NCI-H526 (cell line): Measurements from ENCODE around the gene VWA8.
"Not testable (repeated sequence)": the region's sequence is repeated elsewhere in the genome, so short reads cannot be mapped to it uniquely, and the experiment has no call there.

Experiments
- DNase-seq, 2 experiments: peaks; one replicate each; lab custom pipeline; 2025; lab: John Stamatoyannopoulos, UW

Gene VWA8

DNA sequence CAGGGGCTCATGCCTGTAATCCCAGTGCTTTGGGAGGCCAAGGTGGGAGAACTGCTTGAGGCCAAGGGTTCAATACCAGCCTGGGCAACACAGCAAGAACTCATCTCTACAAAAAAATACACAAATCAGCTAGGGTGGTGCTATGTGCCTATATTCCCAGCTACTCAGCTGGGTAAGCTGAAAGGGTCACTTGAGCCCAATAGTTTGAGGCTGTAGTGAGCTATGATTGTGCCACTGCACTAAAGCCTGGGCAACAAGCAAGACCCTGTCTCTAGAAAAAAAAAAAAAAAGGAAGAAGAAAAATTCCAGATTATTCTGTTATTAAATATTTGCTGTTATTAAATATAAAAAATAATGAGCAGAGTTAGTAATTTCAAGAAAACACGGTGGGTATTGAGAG, 372.5 kb downstream of the VWA8 start:
- DNase-seq: no peak

DNA sequence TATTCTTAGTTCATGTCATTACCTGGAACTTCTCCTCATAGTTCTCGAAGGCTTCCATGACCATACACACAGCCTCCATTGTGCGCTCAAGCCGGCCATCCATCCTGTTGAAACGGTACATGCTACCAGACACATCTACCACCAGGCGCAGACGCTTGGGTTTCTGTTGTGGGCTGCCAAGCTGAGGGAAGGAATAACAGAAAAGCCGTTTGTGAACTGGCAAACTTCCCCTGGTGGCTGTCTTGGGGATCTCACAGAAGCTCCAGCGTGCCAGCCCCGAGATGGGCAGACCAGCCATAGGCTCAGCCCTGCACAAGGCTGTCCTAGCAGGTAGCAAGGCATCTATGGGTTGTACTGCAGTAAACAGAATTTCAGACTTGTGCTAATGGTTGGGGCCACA, 373.4 kb downstream of the VWA8 start:
- no peak for DNase-seq

DNA sequence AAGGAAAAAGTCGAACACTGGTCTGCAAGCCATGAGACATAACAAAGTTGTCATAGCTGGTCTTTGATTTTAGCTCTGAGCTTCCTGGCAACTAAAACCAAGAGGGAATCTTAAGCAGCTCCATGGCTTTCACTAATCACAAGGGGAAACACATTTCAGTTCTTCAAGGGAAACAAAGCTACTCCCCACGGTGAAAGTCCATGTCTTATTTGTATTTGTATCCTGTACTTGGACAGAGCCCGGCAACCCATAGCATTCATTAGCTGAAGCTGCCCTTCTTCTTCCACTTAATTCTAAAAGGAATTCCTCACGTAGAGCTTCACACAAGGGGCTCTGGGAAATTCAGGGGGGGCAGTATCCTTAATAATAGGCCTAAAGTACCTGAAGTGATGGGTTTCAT, 374.7 kb downstream of the VWA8 start:
- DNase-seq: no peak

DNA sequence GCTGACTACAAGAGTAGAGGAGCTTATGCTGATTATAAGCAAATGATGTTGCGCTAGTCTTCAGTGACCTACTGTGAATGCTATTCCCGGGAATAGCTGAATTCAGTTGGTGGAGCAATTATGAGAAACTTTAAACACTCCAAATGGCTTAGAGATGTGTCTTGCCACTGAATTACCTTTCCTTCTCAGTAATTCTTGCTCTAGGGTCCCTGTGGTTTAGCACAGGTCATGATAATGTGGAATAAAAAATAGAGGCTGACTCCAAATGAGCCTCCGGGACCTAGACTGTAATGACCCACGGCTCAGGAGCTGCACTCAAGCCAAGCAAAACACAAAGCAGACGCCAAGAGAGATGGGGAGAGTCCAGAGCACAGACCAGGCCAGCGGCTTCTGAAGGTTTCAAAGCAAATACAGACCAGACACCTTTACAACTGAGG, 378.9 kb downstream of the VWA8 start:
- DNase-seq: peak in 1 of 2 experiments; percentile 41

GRCh38 chr13:41580345-41580744, 380.6 kb downstream of the VWA8 start:
- no peak for DNase-seq

DNA sequence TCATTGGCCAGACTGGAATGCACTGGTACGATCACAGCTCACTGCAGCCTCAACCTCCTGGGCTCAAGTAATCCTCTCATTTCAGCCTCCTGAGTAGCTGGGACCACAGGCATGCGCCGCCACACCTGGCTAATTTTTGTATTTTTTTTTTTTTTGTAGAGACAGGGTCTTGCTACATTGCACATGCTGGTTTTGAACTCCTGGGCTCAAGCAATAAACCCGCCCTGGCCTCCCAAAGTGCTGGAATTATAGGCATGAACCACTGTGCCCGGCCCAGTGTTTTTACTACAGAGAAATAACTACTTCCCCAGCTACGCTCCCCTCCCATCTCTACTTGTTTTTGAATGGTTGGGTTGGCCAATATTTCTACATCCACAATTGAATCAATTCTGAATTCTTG, 381.0 kb downstream of the VWA8 start:
- DNase-seq: no peak

GRCh38 chr13:41579168-41579567, 381.7 kb downstream of the VWA8 start:
- no peak for DNase-seq

DNA sequence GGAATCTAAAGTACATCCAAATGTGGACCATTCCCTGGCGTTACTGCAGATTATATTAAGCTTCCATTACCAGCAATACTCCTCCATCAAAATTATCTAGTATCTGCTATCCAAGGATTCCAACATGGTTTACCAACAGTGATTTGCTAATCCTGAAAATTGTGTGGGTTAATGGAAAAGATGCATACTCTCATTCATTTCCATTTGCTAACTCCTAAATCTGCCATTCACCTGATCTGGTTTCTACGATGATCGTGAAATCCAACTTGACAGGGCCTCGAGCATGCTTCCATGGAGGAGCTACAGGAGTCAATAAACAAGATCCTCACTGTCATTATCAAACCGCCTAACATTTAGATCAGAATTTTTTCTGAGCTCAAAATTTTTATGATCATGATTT, 382.5 kb downstream of the VWA8 start:
- no peak for DNase-seq

- DNase-seq: no peak
These were observed 383.5 kb downstream of the VWA8 start for GRCh38 chr13:41577436-41577835.

DNA sequence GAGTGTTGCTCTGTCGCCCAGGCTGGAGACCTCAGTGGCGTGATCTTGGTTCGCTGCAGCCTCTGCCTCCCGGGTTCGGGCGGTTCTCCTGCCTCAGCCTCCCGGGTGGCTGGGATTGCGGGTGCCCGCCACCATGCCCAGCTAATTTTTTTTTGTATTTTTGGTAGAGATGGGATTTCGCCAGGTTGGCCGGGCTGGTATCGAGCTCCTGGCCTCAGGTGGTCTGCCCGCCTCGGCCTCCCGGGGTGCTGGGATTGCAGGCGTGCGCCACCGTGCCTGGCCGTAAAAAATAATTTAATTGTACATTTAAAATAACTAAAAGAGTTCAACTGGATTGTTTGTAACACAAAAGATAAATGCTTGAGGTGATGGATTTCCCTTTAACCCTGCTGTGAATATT, 387.3 kb downstream of the VWA8 start:
- DNase-seq: not testable (repeated sequence)

- DNase-seq: not testable (repeated sequence)
These were observed 389.0 kb downstream of the VWA8 start for GRCh38 chr13:41571817-41572340.

DNA sequence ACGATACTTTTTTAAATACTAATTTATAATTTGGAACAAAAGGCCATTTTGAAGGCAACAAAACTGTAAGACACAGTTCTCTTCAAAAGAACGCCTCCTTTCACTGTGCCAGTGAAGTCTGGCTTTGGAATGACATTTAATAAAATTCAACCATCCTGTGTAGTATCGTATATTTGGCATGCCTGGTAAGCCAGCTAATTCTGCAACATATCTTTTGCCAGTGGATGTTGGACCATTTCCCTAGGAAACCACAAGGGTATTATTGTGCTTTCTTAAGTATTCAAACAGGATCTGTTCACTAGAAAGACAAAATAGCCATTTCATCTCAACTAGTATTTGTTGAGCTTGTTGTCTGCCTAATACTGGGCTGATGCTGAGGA, 391.9 kb downstream of the VWA8 start:
- DNase-seq: no peak

GRCh38 chr13:41568143-41568971, 392.6 kb downstream of the VWA8 start:
- DNase-seq: no peak

DNA sequence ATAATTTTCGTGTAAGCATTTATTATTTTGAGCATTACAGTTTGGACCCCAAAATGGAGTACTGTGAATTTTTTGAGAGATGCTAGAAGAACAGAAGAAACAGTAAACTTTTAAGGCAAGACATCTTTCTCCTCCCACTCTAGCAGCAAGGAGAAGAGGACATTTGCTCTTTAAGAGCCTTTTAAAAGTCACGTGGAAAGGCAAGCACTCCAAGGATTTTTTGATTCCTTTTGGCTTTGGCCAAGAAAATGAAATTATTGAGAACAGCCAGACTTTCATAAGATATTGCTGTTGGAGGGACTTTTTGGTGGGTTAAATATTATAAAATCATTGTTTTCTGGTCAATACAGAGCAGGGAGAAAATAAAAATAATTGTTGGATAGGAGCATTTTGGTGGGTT, 393.5 kb downstream of the VWA8 start:
- no peak for DNase-seq

- no peak for DNase-seq
These were observed 395.1 kb downstream of the VWA8 start for GRCh38 chr13:41565846-41566245.

GRCh38 chr13:41565216-41565615, 395.7 kb downstream of the VWA8 start:
- no peak for DNase-seq

GRCh38 chr13:41563984-41564365, 396.9 kb downstream of the VWA8 start:
- no peak for DNase-seq

GRCh38 chr13:41563341-41563983, 397.4 kb downstream of the VWA8 start:
- DNase-seq: no peak

DNA sequence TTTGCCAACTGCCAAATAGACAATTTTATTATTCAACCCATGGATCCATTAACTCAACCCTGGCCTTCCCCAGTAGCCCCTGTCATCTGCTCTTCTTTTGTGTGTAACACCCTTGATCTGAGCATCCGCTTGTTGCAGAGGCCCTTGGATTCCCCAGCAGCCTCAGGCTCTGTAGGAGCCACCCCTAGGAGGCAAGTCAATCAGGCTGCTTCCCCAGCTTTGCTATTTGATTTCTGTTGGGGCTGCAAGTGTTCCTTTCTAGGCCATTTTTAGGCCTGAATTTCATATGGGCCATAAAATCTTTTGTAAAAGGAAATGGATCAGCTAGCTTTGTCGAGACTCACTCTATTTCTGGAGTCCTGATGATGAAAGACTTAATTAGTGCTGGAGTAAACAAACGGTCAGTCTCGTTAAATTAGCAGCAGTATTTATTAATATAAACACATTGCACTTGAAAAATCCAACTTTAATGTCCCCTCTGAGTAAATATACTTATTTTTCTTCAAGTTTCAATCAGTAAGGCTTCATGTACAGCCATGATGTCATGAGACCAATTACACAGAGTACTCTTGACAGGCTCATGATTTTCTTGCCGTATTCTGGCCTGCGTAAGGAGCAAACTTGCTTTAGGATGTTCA, 398.2 kb downstream of the VWA8 start:
- no peak for DNase-seq

DNA sequence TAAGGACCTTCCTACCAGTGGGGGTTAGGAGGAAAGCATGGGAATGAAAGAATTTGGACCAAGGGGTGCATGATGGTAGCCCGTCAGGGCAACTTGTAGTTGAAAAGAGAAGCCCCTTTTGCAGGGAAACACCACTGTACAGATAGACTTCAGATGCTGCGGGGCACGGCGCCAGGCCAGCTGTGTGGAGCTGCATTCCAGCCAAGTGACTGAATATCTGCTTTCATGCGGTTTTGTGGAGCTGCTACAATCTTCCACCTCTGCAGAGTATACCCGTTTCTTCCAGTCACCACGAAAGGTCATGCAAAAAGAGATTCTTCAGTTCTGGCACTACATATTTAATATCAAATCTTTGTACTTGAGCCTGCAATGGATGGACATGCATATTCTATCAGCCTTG, 398.8 kb downstream of the VWA8 start:
- DNase-seq: no peak

GRCh38 chr13:41561170-41561569, 399.7 kb downstream of the VWA8 start:
- no peak for DNase-seq

- no peak for DNase-seq
These were observed 401.9 kb downstream of the VWA8 start for GRCh38 chr13:41558781-41559560.
